Measurements from ENCODE around the gene SH3GL2. TPM values are rescaled to one million over a fixed set of nuclear protein-coding genes. Genes with fewer than 3 reads are reported as not detected.
"Not testable (repeated sequence)": the region's sequence is repeated elsewhere in the genome, so short reads cannot be mapped to it uniquely, and the experiment has no call there.

The SH3GL2 gene
- total RNA-seq, 4 donors from 2014 or later: 3.6 to 6.8 (median 4.7) TPM

GRCh38 chr9:17760250-17760649 lies 181.4 kb downstream of the SH3GL2 start:
- H3K27ac ChIP-seq: no peak overlapping the region
- H3K27me3 ChIP-seq: no peaks in the 10 kb centered on the region
- H3K4me1 ChIP-seq: no peaks in the 10 kb centered on the region
- H3K36me3 ChIP-seq: no peaks in the 10 kb centered on the region
- ATAC-seq: no peak
- no peak for TF ChIP-seq POLR2AphosphoS5 (IDR thresholded peaks at IDR 0.05)
- no peak for TF ChIP-seq CTCF (IDR thresholded peaks at IDR 0.05)
- TF ChIP-seq POLR2A (IDR thresholded peaks at IDR 0.05): no peak
- TF ChIP-seq EP300 (IDR thresholded peaks at IDR 0.05): no peak
- no peak overlapping the region for H3K4me3 ChIP-seq
- no peaks in the 10 kb centered on the region for H3K9me3 ChIP-seq
- WGBS, 2 donors (ENCODE audit: low coverage in 1 of 2): 92 to 98% methylated on average over 2 of the region's 2 CpGs

- WGBS, 2 donors (ENCODE audit: low coverage in 1 of 2): 61 to 79% methylated on average over 6 of the region's 6 CpGs
- no peaks in the 10 kb centered on the region for H3K36me3 ChIP-seq
- no peaks in the 10 kb centered on the region for H3K9me3 ChIP-seq
- H3K4me3 ChIP-seq: no peak overlapping the region
- no peak for ATAC-seq
- H3K27me3 ChIP-seq: no peaks in the 10 kb centered on the region
- TF ChIP-seq CTCF (IDR thresholded peaks at IDR 0.05): no peak
- no peak for TF ChIP-seq POLR2AphosphoS5 (IDR thresholded peaks at IDR 0.05)
- TF ChIP-seq EP300 (IDR thresholded peaks at IDR 0.05): no peak
- no peak for TF ChIP-seq POLR2A (IDR thresholded peaks at IDR 0.05)
- no peaks in the 10 kb centered on the region for H3K4me1 ChIP-seq
- no peak overlapping the region for H3K27ac ChIP-seq
Observed at GRCh38 chr9:17761984-17762676, 183.3 kb downstream of the SH3GL2 start.

GRCh38 chr9:17764306-17764705 lies 185.4 kb downstream of the SH3GL2 start:
- Histone ChIP-seq H3K9me3 (no peaks in the 10 kb centered on the region), H3K27ac (no peak overlapping the region), H3K36me3 (no peaks in the 10 kb centered on the region), H3K4me3 (no peak overlapping the region), H3K27me3 (no peaks in the 10 kb centered on the region), H3K4me1 (no peaks in the 10 kb centered on the region)
- no peak for ATAC-seq
- WGBS, 2 donors (ENCODE audit: low coverage in 1 of 2): 60 to 88% methylated on average over 1 of the region's 3 CpGs
- TF ChIP-seq POLR2AphosphoS5 (IDR thresholded peaks at IDR 0.05) (no peak), EP300 (IDR thresholded peaks at IDR 0.05) (no peak), CTCF (IDR thresholded peaks at IDR 0.05) (no peak), POLR2A (IDR thresholded peaks at IDR 0.05) (no peak)

DNA sequence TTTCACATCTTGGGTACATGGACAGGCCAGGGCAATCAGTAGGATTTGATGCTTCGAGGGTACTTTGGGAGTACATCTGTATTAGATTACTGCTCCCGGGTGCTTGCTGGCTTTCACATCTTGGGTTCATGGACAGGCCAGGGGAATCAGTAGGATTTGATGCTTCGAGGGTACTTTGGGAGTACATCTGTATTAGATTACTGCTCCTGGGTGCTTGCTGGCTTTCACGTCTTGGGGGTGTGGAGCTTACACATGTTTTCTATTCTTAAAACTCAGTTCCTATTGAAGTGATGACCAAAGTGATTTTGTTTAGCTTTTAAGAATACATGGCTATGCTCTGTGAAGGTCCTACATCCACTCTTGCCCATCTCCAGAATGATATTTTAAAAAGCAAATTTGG lies 186.3 kb downstream of the SH3GL2 start:
- not testable (repeated sequence) for H3K27ac ChIP-seq, H3K36me3 ChIP-seq, H3K27me3 ChIP-seq, H3K4me3 ChIP-seq, H3K9me3 ChIP-seq, ATAC-seq, H3K4me1 ChIP-seq
- WGBS, 2 donors (ENCODE audit: low coverage in 1 of 2): no CpG with 5 or more reads among the region's 4 CpGs

DNA sequence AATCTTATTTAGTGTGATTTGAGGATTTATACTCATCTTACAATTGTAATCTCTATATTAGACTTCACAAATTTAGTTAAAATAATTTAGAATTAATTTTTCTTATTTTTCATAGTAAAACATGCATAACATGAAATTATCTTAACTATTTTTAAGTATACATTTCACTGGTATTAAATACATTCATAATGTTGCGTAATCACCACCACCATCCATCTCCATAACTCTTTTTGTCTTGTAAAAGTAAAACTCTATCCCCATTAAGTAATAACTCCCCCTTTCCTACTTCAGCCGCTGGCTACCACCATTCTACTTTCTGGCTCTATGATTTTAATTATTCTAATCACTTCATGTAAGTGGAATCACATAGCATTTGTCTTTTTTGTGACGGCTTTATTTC lies 193.4 kb downstream of the SH3GL2 start:
- H3K4me1 ChIP-seq: peaks cover 0 to 7% (median 0%) of the 10 kb centered on the region in 3 donors
- no peaks in the 10 kb centered on the region for H3K27me3 ChIP-seq
- TF ChIP-seq CTCF (IDR thresholded peaks at IDR 0.05) (no peak), POLR2A (IDR thresholded peaks at IDR 0.05) (no peak), POLR2AphosphoS5 (IDR thresholded peaks at IDR 0.05) (no peak), EP300 (IDR thresholded peaks at IDR 0.05) (no peak)
- 87 to 97% methylated on average over 3 of the region's 3 CpGs for WGBS, 2 donors (ENCODE audit: low coverage in 1 of 2)
- no peaks in the 10 kb centered on the region for H3K36me3 ChIP-seq
- ATAC-seq: no peak
- no peak overlapping the region for H3K4me3 ChIP-seq
- no peaks in the 10 kb centered on the region for H3K9me3 ChIP-seq
- no peak overlapping the region for H3K27ac ChIP-seq
